GM19240 (cell line): ENCODE measurements around the gene NUCB2.
A peak's percentile ranks its signal among the peaks of the same experiment; 100 is the strongest.

ENCODE experiments used
- DNase-seq: peaks from one replicate; pipeline ENCODE4 v3.0.0; 2011; ENCODE audit warnings: low spot score; ENCODE audit not compliant: insufficient read length

The NUCB2 gene

DNA sequence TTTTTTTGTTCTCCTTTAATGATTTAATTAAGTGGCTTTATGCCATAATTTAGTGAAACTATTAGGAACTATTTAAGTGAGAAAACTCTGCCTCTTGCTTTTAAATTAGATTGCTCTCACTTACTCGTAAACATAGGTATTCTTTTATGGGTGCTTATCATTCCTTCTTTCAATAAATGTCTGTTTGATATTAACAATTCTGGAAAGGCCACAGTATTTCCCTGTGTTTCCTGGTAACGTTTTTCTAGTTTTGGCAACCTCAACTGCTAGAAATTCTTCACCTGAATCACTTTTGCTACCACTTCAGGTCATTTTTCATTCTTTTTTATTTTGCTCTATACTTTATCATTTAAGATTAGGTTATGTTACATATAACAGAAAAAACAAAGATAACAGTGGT, 55.1 kb downstream of the NUCB2 start:
- DNase-seq: no peak

DNA sequence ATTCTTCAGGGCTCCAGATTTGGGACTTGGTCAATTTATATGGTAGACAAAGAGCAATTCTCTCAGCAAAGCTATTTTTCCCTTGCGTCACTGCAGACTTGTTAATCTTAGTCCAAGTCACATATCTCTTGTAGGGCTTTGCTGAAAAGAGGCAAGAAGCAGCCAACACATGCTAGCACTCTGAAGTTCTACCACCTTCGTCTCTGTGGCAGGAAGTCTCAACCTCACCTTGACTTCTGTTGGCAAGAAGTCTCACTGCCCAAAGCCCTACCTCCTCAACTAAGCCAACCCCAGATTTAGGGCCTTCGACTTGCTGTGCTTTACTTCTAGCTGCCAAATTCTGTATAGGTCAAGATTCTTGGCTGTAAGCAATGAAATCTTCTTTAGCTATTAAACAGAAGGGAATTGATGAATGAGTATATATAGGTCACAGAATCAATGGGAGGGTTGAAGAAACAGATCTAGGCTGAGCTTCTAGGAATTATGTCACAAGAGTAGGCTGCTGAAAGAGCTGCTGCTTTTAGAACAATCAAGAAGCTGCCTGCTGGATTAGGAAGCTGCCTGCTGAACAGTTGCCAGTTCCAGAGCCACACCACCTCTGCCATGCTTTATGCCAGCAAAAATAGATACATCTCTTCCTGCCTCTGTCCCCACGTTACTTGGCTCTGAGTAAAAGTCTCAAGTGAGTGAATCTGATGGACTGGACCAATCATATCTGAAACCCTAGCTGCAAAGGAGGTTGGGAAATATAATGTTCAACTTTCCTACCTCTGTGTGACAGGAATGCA, 57.5 kb downstream of the NUCB2 start:
- no peak for DNase-seq

DNA sequence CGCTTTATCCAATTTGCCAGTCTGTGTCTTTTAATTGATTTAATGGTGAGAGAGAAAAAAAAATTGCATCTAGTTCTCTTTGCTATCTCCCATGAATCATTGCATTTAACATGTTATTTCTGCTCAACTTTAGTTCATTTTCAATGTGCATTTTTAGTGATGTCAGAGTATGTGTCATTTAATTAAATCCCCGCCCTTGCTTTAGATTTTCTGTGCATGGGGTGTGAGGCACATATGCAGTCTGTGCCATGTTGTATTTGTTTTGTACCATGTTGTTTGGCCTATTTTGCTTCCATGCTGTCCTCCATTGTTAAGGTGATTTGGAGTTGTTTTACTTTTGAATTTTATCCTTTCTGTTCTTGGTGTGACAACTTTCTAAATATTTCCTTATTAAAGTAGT, 66.7 kb downstream of the NUCB2 start:
- no peak for DNase-seq

DNA sequence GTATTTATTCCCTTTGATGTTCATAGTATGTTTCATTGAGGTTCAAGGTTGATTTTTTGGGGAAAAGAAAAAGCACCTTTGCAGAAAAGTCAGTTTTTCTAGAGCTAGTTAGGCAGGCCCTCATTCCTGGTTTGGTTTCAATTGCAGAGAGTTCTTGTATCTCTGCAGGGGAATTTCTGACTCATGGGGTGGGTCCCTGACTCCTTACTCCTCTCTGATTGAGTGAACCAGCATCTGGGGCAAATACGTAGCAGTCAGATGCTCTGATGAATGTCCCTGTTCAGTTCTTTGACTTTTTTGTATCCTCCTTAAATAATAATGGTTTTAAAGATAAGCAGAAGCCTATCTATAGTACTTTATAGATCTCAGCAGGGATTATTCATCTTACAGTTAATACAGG, 67.4 kb downstream of the NUCB2 start:
- no peak for DNase-seq

DNA sequence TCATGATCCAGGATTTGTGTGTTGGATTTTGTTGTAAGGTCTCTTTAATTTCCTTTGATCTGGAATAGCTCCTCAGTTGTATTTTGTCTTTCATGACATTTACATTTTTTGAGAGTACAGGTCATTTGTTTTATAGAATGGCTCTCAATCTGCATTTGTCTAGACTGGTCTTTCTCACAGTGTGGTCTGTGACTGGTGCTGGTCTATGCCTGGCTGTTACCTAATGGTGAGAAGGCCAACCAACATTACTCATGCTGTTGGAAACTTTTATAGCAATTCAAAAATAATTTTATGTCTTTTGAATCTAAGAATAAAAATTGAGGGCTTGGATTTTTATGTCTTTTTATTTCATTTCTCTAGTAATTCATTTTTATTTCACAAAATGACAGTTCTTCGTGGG, 71.1 kb downstream of the NUCB2 start:
- no peak for DNase-seq

DNA sequence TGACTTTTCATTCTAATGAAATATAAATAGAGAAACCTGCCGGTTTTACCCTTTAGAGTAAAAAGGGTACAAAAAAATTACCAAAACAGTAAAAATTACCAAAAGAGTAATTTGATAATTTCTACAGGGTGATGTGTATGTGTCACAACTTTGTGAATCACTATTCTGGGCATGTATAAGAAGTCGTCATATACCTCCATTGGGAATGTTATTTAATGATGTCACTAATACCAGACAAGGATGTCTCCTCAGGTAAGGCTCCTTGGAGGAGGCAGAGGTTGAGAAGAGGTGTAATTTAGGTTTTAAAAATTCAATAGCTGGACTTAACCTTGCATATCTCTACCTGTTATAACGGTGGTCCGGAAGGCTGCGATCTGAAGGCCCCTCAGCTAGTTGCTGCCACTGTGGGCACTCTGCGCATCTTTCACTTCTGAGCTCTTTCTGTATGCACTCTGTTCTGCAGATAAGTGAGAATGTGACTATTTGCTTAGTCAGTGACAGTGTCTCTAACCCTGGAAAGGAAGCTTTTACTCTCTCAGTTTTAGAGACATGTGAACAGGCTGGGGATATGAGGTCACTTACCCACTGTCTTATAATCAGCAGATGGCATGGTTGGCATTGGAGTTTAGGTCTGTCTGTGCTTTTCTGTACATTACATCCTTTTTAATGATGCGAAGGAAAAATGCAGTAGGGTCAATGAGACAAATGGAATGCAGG, 74.1 kb downstream of the NUCB2 start:
- no peak for DNase-seq

DNA sequence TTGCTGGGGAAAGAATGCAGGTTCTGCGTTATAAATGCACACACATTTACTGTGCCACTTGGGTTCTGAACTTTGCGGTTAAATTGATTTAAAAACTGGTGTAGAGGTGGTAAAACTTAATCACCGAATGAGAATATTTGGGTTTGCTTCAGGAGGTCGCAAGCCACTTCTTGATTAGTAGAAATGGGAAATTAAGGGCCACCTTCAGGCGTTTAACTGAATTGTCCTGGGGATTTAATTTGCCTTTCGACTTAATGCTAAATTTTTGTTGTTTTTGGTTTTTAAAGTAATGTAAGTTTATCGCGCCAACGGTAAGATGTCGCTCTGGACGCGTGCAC, 74.6 kb downstream of the NUCB2 start:
- DNase-seq: no peak

DNA sequence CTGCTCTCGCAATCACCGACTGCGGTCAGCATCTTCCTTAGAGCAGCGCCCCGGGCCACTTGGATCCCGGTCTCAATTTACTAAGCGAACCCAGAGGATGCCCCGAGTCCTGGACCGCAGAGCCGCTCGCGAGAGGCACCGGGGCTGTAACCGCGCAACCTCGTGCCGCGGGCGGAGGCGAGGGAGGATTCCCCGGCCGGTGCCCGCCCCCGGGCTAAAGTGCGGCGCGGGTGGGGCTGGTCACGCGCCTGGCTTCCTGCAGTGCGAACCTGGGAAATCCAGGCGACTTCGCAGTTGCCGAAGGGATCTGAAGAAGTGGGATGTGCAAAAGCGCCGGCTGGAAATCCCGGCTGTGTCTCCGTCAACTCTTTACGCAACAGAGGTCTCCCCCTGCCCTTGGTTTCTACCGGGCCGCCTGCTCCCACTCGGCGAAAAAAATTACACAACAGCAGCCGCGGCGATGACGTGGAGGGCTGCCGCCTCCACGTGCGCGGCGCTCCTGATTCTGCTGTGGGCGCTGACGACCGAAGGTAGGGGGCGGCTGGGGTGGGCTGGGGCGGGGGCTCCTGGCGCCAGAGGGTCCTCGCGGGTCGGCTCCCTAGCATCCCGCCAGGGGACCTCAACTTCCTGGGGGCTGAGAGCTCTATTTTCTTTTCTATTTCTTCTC, 75.1 kb downstream of the NUCB2 start, which contains the start of gene NCR3LG1:
NCR3LG1 (plus strand) TSS at position 291 of the 667 bp plus-strand sequence; CDS start at position 461, 170 bp downstream.
- DNase-seq: no peak

DNA sequence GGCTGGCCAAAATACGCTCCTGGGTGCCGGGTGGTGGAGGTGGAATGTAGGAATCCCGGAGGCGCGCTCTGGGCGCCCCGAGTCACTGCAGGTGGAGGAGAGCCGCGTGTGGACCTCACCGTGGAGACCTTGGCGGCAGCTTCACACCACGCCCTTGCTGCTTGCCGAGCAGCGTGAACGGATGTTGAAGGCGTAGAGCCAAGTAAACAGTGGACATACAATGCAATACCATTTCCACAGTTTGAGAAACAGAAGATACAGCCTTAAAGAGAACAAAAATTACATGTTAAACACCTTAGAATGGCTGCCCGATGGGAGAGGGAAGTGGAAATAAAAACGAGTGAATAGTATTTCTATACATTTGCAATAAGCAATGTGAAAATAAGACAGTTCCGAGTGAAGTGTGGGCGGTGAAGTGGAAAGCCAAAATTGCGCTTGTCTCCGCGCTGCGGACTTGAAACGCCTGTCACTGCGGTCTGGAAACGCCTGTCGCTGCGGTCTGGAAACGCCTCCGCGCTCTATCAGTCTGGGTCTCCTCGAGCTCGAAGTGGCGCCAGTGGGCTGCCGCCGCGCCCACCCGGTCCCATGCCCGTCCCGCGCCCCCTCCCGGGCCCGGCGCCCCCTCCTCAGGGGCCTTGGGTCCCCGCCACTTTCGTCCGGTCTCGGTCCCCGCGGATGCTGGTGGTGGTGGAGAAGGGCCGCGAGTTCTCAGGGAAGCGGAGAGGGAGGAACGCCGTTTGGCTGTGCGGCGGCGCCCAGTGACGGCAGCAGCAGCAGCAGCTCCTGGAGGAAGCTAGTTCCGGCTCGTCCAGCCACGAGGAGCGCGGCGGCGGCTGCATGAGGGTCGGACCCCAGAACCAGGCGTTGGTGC, 76.6 kb downstream of the NUCB2 start:
- DNase-seq: no peak

DNA sequence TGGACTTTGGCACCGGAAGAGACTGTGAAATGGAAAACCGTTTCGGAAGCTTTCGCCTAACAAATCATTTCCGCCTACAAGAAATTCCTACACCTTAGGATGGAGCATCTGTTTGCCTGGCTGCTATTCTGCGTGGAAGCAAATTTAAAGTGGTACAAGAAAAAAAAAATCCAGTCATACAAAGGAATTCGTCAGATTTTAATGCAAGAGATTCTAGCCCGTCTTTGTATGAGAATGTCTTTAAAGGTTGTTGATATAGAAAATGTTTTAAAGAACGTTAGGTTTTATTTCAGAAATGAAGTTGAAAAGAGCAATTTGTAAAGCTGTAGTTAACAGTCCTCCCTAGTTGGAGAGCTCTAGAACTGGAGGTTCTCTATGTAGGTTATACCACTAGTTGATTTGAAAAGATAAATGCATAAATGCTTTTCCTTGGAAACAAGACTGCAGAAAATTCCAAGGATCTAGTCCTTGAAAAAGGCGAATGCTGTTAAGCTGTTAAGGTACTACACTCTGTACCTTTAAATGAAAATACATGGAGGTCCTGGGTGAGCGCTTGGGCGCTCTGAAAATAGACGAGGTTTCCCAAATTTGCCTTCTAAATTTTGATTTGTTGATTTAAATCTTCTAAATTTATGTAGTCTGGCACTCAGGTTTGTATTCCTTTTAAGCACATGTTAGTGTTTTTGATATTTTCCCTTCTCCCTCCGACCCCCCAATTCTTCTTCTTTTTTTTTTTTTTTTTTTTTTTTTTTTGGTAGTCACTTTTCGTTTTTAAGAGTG, 77.5 kb downstream of the NUCB2 start:
- no peak for DNase-seq

DNA sequence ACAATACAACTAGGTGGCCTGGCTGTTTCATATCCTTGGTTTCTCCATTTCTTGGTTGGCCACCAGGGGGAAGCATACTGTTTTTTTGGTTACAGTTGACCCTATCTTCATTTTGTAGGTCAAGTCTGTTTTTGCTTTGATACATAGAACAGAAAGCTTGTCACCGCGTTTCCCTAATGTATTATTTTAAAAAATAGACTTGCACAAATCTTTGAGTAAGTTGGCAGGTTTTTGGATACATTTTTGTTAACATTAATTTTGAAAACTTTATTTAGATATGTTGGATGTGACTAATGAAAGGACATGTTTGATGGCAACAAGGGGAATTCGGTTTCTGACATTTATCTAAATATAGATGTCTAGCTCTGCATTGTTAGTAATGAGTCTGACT, 78.1 kb downstream of the NUCB2 start:
- DNase-seq: peak; percentile 51

DNA sequence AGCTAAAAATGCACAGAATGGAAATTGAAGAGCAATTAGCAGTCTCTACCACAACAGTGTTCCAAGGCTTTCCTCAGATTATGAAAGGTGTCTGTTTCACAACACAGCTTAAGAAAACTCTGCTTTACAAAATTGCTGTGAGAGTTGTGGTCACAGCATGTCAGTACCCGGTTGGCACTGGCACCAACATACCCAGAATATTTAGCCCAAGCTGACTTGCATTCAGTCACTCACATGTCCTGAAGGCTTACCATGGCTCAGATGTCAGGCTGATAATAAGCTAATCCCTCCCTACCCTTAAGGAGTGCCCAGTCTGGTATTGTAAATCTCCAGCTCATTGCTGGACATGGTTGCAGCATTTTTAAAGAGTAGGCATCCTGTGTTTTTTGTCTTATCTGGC, 90.0 kb downstream of the NUCB2 start:
- no peak for DNase-seq

DNA sequence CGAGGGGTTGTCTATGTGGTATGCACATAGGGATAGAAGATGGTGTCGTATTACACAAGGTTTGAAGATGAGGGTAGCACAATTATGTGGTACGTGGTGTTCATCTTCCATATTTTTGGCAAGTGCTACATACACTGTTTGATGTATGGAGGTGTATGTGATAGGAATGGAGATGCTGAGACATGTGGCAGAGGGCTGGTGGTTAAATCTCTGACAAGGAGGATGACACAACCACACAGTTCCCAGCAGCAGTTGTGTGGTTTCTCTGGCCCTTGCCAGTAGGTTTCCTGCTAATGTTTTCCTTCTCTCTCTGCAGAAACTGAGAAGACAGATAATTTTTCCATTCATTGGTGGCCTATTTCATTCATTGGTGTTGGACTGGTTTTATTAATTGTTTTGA, 92.0 kb downstream of the NUCB2 start:
- no peak for DNase-seq

DNA sequence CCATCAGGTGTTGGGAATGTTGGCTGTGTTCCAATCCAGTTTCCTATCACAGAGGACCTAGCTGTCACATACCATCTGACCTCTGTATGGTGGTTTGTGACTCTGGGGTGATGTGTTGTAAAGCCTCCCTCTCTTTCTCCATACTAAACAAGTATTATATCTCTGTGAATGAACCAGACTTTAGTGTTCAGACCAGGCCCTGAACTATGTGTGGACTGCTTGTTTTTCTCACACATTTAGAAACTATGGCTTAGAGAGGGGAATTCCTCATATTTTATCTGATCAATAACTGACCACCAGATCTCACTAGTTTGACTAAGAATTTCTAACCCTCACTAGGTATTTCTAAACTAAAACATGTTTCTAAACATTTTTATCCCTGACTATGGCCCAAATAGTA, 92.6 kb downstream of the NUCB2 start:
- DNase-seq: no peak

DNA sequence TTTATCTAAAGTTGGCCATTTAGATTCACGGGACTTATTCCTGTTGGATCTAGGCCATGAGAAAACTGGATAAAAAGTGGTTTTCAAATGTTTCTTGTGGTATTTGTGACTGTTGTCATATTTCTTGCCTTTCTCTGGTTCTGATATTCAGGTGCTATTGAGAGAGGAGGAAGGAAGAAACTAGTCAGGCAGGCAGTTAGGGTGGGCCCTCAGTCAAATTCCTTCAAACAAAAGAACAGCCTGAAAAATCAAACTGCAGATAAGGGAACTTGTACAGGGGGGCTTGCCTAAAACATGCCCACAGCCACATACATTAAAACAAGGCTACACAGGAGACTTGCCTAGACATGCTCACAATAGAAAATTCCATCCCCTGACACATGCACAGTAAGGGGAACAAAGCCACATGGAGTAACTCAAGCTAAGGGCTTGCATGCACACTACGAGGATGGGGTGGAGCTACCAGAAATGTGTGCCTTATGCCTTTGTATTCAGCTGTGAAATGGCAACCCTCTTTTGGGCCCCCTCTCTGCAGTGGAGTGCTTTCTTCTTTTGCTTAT, 93.2 kb downstream of the NUCB2 start:
- DNase-seq: no peak

DNA sequence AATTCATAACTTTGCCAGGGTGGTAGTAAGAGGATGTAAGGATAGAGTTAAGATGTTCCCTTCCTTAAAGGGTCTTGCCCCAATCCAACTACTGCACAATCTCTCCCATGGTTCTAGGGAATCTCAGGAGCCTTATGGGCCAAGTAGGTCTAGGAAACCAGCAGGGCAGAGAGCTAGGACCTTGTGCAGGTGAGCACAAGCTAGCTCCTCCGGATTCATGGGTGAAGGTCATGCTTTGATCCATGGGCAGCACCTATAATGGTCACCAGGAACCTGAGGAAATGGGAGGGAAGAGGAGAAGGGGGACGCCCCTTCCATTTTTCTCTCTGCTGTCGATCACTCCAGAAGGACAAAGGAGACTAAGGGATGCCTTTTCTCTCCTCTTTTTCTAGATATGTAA, 95.1 kb downstream of the NUCB2 start:
- DNase-seq: no peak

DNA sequence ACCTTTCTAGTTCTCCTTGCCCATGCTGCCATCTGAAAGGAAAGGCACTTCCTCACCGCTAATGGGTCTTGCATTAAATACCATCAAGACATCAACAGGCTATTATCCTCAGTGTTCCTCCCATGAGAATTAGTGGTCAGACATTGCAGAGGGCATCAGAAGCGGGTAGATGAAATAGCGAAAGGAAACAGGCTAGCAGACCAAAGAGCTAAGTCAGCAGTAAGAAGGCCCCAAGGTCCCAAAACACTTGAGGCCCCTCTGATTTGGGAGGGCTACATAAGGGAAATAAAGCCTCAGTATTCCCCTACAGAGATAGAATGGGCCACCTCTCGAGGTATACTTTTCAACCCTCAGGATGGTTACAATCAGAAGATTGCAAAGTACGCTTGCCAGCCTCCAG, 99.0 kb downstream of the NUCB2 start:
- no peak for DNase-seq

DNA sequence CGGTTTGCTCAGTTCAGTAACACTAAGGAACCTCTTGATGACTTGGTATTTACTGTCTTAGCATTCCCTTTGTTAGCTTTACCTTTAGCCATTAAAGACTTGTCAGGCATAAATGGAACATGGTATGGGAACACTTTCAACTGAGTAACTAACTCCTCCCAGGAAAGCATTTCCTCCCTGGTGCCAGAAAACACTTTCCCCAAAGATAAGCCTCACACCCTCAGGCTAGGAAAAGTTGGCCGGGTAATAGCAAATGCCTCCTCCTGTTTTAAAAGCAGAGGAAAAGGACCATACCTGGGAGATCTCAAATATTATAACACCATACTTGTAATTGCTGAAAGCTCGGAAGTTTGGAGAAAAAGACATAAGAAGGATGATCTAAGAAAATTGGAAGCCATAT, 100.0 kb downstream of the NUCB2 start:
- no peak for DNase-seq

DNA sequence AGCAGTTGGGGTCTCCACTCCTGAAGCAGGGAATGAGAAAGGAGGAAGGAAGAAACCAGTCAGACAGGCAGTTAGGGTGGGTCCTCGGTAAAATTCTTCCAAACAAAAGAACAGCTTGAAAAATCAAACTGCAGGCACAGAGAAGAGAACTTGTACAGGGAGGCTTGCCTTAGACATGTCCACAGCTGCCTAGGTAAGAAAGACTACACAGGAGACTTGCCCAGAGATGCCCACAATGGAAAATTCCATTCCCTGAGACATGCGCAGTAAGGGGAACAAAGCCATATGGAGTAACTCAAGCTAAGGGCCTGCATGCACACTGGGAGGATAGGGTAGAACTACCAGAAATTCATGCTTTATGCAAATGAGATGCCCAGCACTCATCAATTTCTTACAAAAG, 102.1 kb downstream of the NUCB2 start:
- DNase-seq: no peak

DNA sequence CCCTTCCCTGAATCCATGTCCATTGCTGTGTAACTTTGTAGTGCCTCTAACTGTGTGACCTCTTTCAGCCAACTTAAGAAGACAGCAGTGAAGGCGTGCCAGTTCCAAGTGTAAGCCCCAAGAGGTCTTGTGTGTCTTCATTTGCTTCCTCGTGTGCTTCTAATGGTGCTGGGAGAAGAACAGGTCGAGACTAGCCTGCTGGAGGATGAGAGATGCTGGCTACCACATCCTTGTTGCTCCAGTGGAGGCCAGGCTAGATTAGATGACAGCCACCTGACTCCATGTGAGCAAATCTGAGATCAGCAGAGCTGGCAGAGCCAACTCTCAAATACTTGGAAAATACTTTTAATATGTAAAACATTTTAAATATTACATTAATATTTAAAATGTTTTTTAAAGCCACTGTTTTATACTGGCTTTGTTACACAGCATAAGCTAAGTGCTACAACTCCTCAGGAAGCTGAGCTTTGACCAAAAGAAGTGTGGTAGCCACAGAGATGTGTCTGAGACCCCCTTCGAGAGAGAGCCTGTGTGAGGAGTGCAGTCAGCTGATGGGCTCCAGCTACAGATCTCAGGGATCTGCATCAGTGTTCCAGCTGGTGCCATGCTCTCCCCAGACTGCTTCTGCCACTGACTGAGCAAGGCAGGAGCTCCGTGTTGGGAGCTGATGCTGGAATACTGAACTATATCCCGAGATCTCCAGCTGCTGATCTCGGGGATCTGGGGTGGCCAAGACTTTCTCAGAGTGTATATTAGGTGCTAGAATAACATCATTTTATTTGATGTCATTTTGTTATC, 103.0 kb downstream of the NUCB2 start:
- no peak for DNase-seq
